ENCODE results near the gene CBFA2T2. TPM values are rescaled to one million over a fixed set of nuclear protein-coding genes. Genes with fewer than 3 reads are reported as not detected.

CBFA2T2 gene
- total and polyA plus RNA-seq, 2 donors from 2014 or later = 5.5 to 17.3 TPM

GRCh38 chr20:33687993-33688937, 198.4 kb downstream of the CBFA2T2 start:
- Histone ChIP-seq H3K27ac (ENCODE audit: low read depth in 2 of 2, low read length in 2 of 2) (no peak overlapping the region), H3K36me3 (ENCODE audit: control insufficient read depth in 2 of 3, insufficient read depth in 3 of 3, low read length in 3 of 3) (no peaks in the 10 kb centered on the region), H3K4me1 (ENCODE audit: control insufficient read depth in 2 of 3, insufficient read depth in 2 of 3, low read depth in 1 of 3, low read length in 3 of 3) (peaks cover 0 to 6% (median 0%) of the 10 kb centered on the region in 3 donors), H3K9me3 (ENCODE audit: control insufficient read depth in 2 of 3, insufficient read depth in 1 of 3, low read length in 3 of 3) (no peaks in the 10 kb centered on the region), H3K4me3 (ENCODE audit: low read length in 3 of 3) (no peak overlapping the region), H3K27me3 (ENCODE audit: control insufficient read depth, insufficient read depth, low read length) (no peaks in the 10 kb centered on the region), H3K9ac (ENCODE audit: low read length in 3 of 3) (no peak overlapping the region)
- TF ChIP-seq CTCF (IDR thresholded peaks at IDR 0.05; ENCODE audit: borderline replicate concordance, extremely low read depth, insufficient read depth) = no peak
- FAIRE-seq (no peak), DNase-seq (no peak)
- intact Hi-C loops (cut with DNase I) = no loop called here

GRCh38 chr20:33688938-33689424, 199.1 kb downstream of the CBFA2T2 start:
- no peak overlapping the region for H3K4me3 ChIP-seq (ENCODE audit: low read length in 3 of 3)
- H3K9ac ChIP-seq (ENCODE audit: low read length in 3 of 3) = no peak overlapping the region
- TF ChIP-seq CTCF (IDR thresholded peaks at IDR 0.05; ENCODE audit: borderline replicate concordance, extremely low read depth, insufficient read depth) = no peak
- H3K27me3 ChIP-seq (ENCODE audit: control insufficient read depth, insufficient read depth, low read length) = no peaks in the 10 kb centered on the region
- intact Hi-C loops (cut with DNase I) = no loop called here
- no peaks in the 10 kb centered on the region for H3K9me3 ChIP-seq (ENCODE audit: control insufficient read depth in 2 of 3, insufficient read depth in 1 of 3, low read length in 3 of 3)
- no peaks in the 10 kb centered on the region for H3K36me3 ChIP-seq (ENCODE audit: control insufficient read depth in 2 of 3, insufficient read depth in 3 of 3, low read length in 3 of 3)
- FAIRE-seq (no peak), DNase-seq (no peak)
- H3K4me1 ChIP-seq (ENCODE audit: control insufficient read depth in 2 of 3, insufficient read depth in 2 of 3, low read depth in 1 of 3, low read length in 3 of 3) = peaks cover 0 to 6% (median 0%) of the 10 kb centered on the region in 3 donors
- no peak overlapping the region for H3K27ac ChIP-seq (ENCODE audit: low read depth in 2 of 2, low read length in 2 of 2)

- FAIRE-seq = no peak
Measured at GRCh38 chr20:33689493-33689892, 199.6 kb downstream of the CBFA2T2 start.

More at GRCh38 chr20:33689493-33689892, 199.6 kb downstream of the CBFA2T2 start:
- H3K27ac ChIP-seq (ENCODE audit: low read depth in 2 of 2, low read length in 2 of 2) = no peak overlapping the region
- intact Hi-C loops (cut with DNase I) = no loop called here
- H3K9me3 ChIP-seq (ENCODE audit: control insufficient read depth in 2 of 3, insufficient read depth in 1 of 3, low read length in 3 of 3) = no peaks in the 10 kb centered on the region
- no peak overlapping the region for H3K4me3 ChIP-seq (ENCODE audit: low read length in 3 of 3)
- DNase-seq = no peak
- peaks cover 0 to 6% (median 0%) of the 10 kb centered on the region in 3 donors for H3K4me1 ChIP-seq (ENCODE audit: control insufficient read depth in 2 of 3, insufficient read depth in 2 of 3, low read depth in 1 of 3, low read length in 3 of 3)
- no peak for TF ChIP-seq CTCF (IDR thresholded peaks at IDR 0.05; ENCODE audit: borderline replicate concordance, extremely low read depth, insufficient read depth)
- no peaks in the 10 kb centered on the region for H3K36me3 ChIP-seq (ENCODE audit: control insufficient read depth in 2 of 3, insufficient read depth in 3 of 3, low read length in 3 of 3)
- H3K27me3 ChIP-seq (ENCODE audit: control insufficient read depth, insufficient read depth, low read length) = no peaks in the 10 kb centered on the region
- H3K9ac ChIP-seq (ENCODE audit: low read length in 3 of 3) = no peak overlapping the region

Data from kidney (tissue), 14 donors.